Endothelial cell of umbilical vein (primary cell): Measurements from ENCODE around the gene DNAJC30. TPM values are rescaled to one million over a fixed set of nuclear protein-coding genes. Genes with fewer than 3 reads are reported as not detected.
"Not testable (repeated sequence)": the region's sequence is repeated elsewhere in the genome, so short reads cannot be mapped to it uniquely, and the experiment has no call there.

Experiments
- BruUV-seq: library from RNA; stranded (reverse); fragments of 400-500 nt; replicated peaks from 2 replicates; lab custom pipeline; 2021; lab: Mats Ljungman, UMichigan
- CTCF ChIA-PET: fragments of 300-600, 350-600 bp; sonication (Branson Sonifier 250); formaldehyde crosslinking; loops from one replicate; lab custom pipeline; 2021; ENCODE audit warnings: antibody characterized with exemption, inconsistent platforms; lab: Charles Lee
- POLR2A ChIA-PET: fragments of 300-600, 350-600 bp; sonication (Branson Sonifier 250); formaldehyde crosslinking; loops from one replicate; lab custom pipeline; 2021; ENCODE audit warnings: antibody characterized with exemption, inconsistent platforms; lab: Charles Lee
- DNase-seq: peaks from one replicate; pipeline ENCODE4 v3.0.0-alpha.2; 2011; ENCODE audit warnings: low read depth, low spot score
- FAIRE-seq: peaks from 2 replicates; lab custom pipeline; 2011; peaks lifted over from hg19 to GRCh38; lab: Jason Lieb, UNC
- H2AFZ ChIP-seq: 2 replicates; pipeline ENCODE4 v1.6.0; 2012; ENCODE audit warnings: low read depth, low read length, control low read depth, inconsistent platforms
- H3K27ac ChIP-seq: 2 replicates; pipeline ENCODE4 v1.5.1; 2011; ENCODE audit warnings: low read depth, mild to moderate bottlenecking, control low read depth, low read length, moderate library complexity; ENCODE audit not compliant: insufficient read depth
- H3K27me3 ChIP-seq, 2 experiments: 2 replicates each; pipeline versions ENCODE4 v1.6.0 to v1.6.1; 2011; ENCODE audit warnings: low read length in 2 of 2, mixed read lengths in 1 of 2; ENCODE audit not compliant: control insufficient read depth in 2 of 2, insufficient read depth in 2 of 2
- H3K36me3 ChIP-seq, 2 experiments: 2 replicates in 1 of 2; 3 replicates in 1 of 2; pipeline ENCODE4 v1.5.1; 2011; ENCODE audit warnings: low read length in 2 of 2, mild to moderate bottlenecking in 1 of 2, moderate library complexity in 1 of 2; ENCODE audit not compliant: control insufficient read depth in 2 of 2, insufficient read depth in 2 of 2; ENCODE audit errors: extremely low read depth in 1 of 2
- H3K4me1 ChIP-seq: 3 replicates; pipeline ENCODE4 v1.5.1; 2011; ENCODE audit warnings: mild to moderate bottlenecking, low read length; ENCODE audit not compliant: control insufficient read depth, insufficient read depth; ENCODE audit errors: extremely low read depth
- H3K4me2 ChIP-seq: 2 replicates; pipeline ENCODE4 v1.6.1; 2011; ENCODE audit warnings: low read length, control low read depth, mixed read lengths; ENCODE audit not compliant: insufficient read depth
- H3K4me3 ChIP-seq, 3 experiments: fragments of 200-600 bp in 1 of 3; sonication (generic), shearing (Covaris generic) in 1 of 3; replicated peaks in 1 of 3; 2 replicates each; pipeline ENCODE4 v1.5.1; 2011 to 2016; ENCODE audit warnings: control low read depth in 3 of 3, low read length in 3 of 3, mild to moderate bottlenecking in 2 of 3, inconsistent platforms in 1 of 3, low read depth in 1 of 3, moderate library complexity in 1 of 3; ENCODE audit not compliant: insufficient read depth in 1 of 3
- H3K79me2 ChIP-seq: 2 replicates; pipeline ENCODE4 v1.6.0; 2012; ENCODE audit warnings: low read length, inconsistent platforms; ENCODE audit not compliant: control insufficient read depth, insufficient read depth
- H3K9ac ChIP-seq: replicated peaks from 2 replicates; pipeline ENCODE3; 2011; ENCODE audit warnings: low read length, control low read depth; ENCODE audit not compliant: insufficient read depth; ENCODE audit errors: extremely low read depth
- H3K9me1 ChIP-seq: replicated peaks from 3 replicates; pipeline ENCODE4 v1.6.0; 2011; ENCODE audit warnings: mild to moderate bottlenecking, low read length; ENCODE audit not compliant: control insufficient read depth, insufficient read depth; ENCODE audit errors: extremely low read depth
- H3K9me3 ChIP-seq: replicated peaks from 2 replicates; pipeline ENCODE4 v1.5.1; 2012; ENCODE audit warnings: low read length, inconsistent platforms; ENCODE audit not compliant: control insufficient read depth, insufficient read depth
- H4K20me1 ChIP-seq: replicated peaks from 2 replicates; pipeline ENCODE3; 2011; ENCODE audit warnings: mild to moderate bottlenecking, low read length; ENCODE audit not compliant: control insufficient read depth, insufficient read depth; ENCODE audit errors: extremely low read depth
- CTCF ChIP-seq, 2 donors: IDR thresholded peaks; 1 replicate in 1 of 2; 2 replicates in 1 of 2; pipeline ENCODE4 v1.5.1; 2011; ENCODE audit warnings: low read length in 2 of 2, mild to moderate bottlenecking in 2 of 2, moderate library complexity in 2 of 2, control low read depth in 1 of 2, inconsistent platforms in 1 of 2, low read depth in 1 of 2; ENCODE audit not compliant: insufficient read depth in 1 of 2; ENCODE audit errors: extremely low read depth in 1 of 2
- EZH2 ChIP-seq: IDR thresholded peaks from 2 replicates; pipeline ENCODE4 v1.6.1; 2012; ENCODE audit warnings: borderline replicate concordance, low read depth, mild to moderate bottlenecking, moderate library complexity, low read length, inconsistent platforms; ENCODE audit not compliant: severe bottlenecking
- FOS ChIP-seq: IDR thresholded peaks from 2 replicates; pipeline ENCODE4 v1.6.1; 2011; ENCODE audit warnings: mild to moderate bottlenecking, low read length, moderate library complexity, borderline replicate concordance; ENCODE audit not compliant: insufficient read depth
- GATA2 ChIP-seq: IDR thresholded peaks from 2 replicates; pipeline ENCODE4 v1.7.0; 2011; ENCODE audit warnings: low read depth, mild to moderate bottlenecking, moderate library complexity, mixed read lengths, low read length; ENCODE audit not compliant: insufficient read length, insufficient read depth
- JUN ChIP-seq: IDR thresholded peaks from 2 replicates; pipeline ENCODE4 v1.6.1; 2011; ENCODE audit warnings: borderline replicate concordance, low read depth; ENCODE audit not compliant: insufficient read length, insufficient read depth
- MYC ChIP-seq: IDR thresholded peaks from one replicate; pipeline ENCODE4 v1.6.1; 2011; ENCODE audit warnings: mild to moderate bottlenecking, low read depth, low read length
- POLR2A ChIP-seq: IDR thresholded peaks from 2 replicates; pipeline ENCODE4 v1.6.1; 2012; ENCODE audit warnings: low read depth, mild to moderate bottlenecking, control low read depth, low read length
- POLR2AphosphoS5 ChIP-seq: IDR thresholded peaks from 2 replicates; pipeline ENCODE4 v1.6.1; 2012; ENCODE audit warnings: low read depth, mild to moderate bottlenecking, control low read depth, low read length, moderate library complexity; ENCODE audit not compliant: insufficient read depth
- dilution Hi-C: fragments of 300-500 bp; cut with MboI; formaldehyde crosslinking; loops from one replicate; pipeline ENCODE4 v1.15.0; 2019; ENCODE audit warnings: low sequenced_read_pairs; ENCODE audit not compliant: extremely low pct_ligation_motif_present
- intact Hi-C: fragments of 100-400 bp; cut with micrococcal nuclease; formaldehyde crosslinking; loops from one replicate; pipeline ENCODE4 v1.10.0; 2022
- polyA plus RNA-seq, 4 experiments: library from polyadenylated mRNA; depleted of rRNA in 3 of 4; stranded (reverse) in 3 of 4; unstranded in 1 of 4; fragments of >200 nt; gene quantifications; 2 replicates each; pipeline versions ENCODE4 v1.2.1 to v1.2.3, GENCODE V29; 2011 to 2012; ENCODE audit warnings: missing spikeins in 1 of 4
- total RNA-seq: library from RNA; stranded (reverse); gene quantifications from 2 replicates; pipeline ENCODE4 v1.2.3, GENCODE V29; 2021
- TF ChIP-seq, protein P1 (sequence below): IDR thresholded peaks from 2 replicates; pipeline ENCODE4 v1.6.1; 2011; ENCODE audit not compliant: insufficient read depth, insufficient read length

DNAJC30 gene
- total and polyA plus RNA-seq, 2 donors (not counting 3 experiments of a cell fraction or from before 2014, with no cell fraction given): 10.6 to 11.9 TPM

GRCh38 chr7:73659983-73660382, 23.3 kb downstream of the DNAJC30 start:
- dilution Hi-C loops: no loop called here
- DNase-seq (no peak), FAIRE-seq (no peak)
- Histone ChIP-seq H3K27ac (no peak overlapping the region), H3K4me3 (no peak overlapping the region), H4K20me1 (no peaks in the 10 kb centered on the region), H3K9ac (no peak overlapping the region), H3K4me2 (no peak overlapping the region), H3K27me3 (peaks cover 0 to 2% of the 10 kb centered on the region in 2 experiments), H3K36me3 (no peaks in the 10 kb centered on the region), H3K79me2 (no peaks in the 10 kb centered on the region), H3K9me3 (no peaks in the 10 kb centered on the region), H2AFZ (no peak overlapping the region), H3K9me1 (no peaks in the 10 kb centered on the region), H3K4me1 (no peaks in the 10 kb centered on the region)
- BruUV-seq: no TSS peak
- ChIA-PET CTCF (interaction anchor here (1.0 kb wide), 1 partner anchor 53 kb away, joined by 5 read pairs; no protein-coding TSS in a partner anchor), POLR2A (no interaction called here)
- intact Hi-C loops: no loop called here
- no peak for TF ChIP-seq FOS
- TF ChIP-seq, protein P1, sequence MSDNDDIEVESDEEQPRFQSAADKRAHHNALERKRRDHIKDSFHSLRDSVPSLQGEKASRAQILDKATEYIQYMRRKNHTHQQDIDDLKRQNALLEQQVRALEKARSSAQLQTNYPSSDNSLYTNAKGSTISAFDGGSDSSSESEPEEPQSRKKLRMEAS: no peak
- no peak for TF ChIP-seq POLR2AphosphoS5
- TF ChIP-seq GATA2: no peak
- TF ChIP-seq JUN: no peak
- TF ChIP-seq CTCF (IDR thresholded peaks at IDR 0.05; ENCODE audit: extremely low read depth in 1 of 2, insufficient read depth in 1 of 2, low read depth in 1 of 2, low read length in 2 of 2): no peak
- no peak for TF ChIP-seq POLR2A
- no peak for TF ChIP-seq EZH2
- TF ChIP-seq MYC: no peak

DNA sequence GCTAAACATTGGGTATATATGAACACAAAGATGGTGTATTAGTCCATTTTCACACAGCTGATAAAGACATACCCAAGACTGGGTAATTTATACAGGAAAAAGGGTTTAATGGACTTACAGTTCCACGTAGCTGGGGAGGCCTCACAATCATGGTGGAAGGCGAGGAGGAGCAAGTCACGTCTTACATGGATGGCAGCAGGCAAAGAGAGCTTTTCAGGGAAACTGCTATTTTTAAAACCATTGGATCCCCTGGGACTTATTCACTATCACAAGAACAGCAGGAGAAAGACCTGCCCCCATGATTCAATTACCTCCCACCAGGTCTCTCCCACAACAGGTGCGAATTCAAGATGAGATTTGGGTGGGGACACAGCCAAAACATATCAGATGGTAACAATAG, 27.9 kb downstream of the DNAJC30 start:
- POLR2A ChIA-PET: not testable (repeated sequence)

More for the DNA sequence above, 27.9 kb downstream of the DNAJC30 start:
- H3K9ac ChIP-seq, H3K4me2 ChIP-seq, H3K9me1 ChIP-seq, dilution Hi-C loops, intact Hi-C loops, DNase-seq, H2AFZ ChIP-seq, H3K9me3 ChIP-seq, H3K36me3 ChIP-seq, BruUV-seq, H3K27me3 ChIP-seq, H3K4me3 ChIP-seq, H3K27ac ChIP-seq, H4K20me1 ChIP-seq, FAIRE-seq, CTCF ChIA-PET, H3K4me1 ChIP-seq, H3K79me2 ChIP-seq: not testable (repeated sequence)
